HG03575 (cell line): ENCODE results near the gene ZNF70.

Experiments
- ATAC-seq: cut with Tn5 transposase; IDR thresholded peaks from one replicate; pipeline ENCODE4 v1.9.1; 2021; ENCODE audit not compliant: unreplicated experiment, insufficient number of reproducible peaks, low FRiP score; ENCODE audit errors: extremely low read depth

Gene ZNF70

GRCh38 chr22:23763579-23763945 is 12.7 kb upstream of the ZNF70 start:
- ATAC-seq: no peak

GRCh38 chr22:23762842-23763578 is 12.1 kb upstream of the ZNF70 start, which contains the start of gene C22orf15:
C22orf15 (plus strand) TSS chr22:23762990; CDS start chr22:23763307, 317 bp downstream.
- no peak for ATAC-seq

- ATAC-seq: no peak
These were observed 9.1 kb upstream of the ZNF70 start for GRCh38 chr22:23760056-23760455.

- no peak for ATAC-seq
These were observed 8.7 kb upstream of the ZNF70 start for GRCh38 chr22:23759566-23759965.

- no peak for ATAC-seq
These were observed 6.0 kb upstream of the ZNF70 start for GRCh38 chr22:23756891-23757290.

GRCh38 chr22:23755711-23756110 is 4.8 kb upstream of the ZNF70 start:
- no peak for ATAC-seq

GRCh38 chr22:23754980-23755636 is 4.2 kb upstream of the ZNF70 start:
- no peak for ATAC-seq

GRCh38 chr22:23754220-23754919 is 3.5 kb upstream of the ZNF70 start, which contains the start of gene VPREB3:
VPREB3 (minus strand) TSS chr22:23754425; CDS start chr22:23754363, 62 bp downstream.
- ATAC-seq: no peak

GRCh38 chr22:23753385-23753784 is 2.5 kb upstream of the ZNF70 start:
- ATAC-seq: no peak

GRCh38 chr22:23752750-23753149 is 1.8 kb upstream of the ZNF70 start:
- no peak for ATAC-seq

GRCh38 chr22:23752090-23752691 is 1.3 kb upstream of the ZNF70 start:
- no peak for ATAC-seq

GRCh38 chr22:23751441-23751996 is 607 bp upstream of the ZNF70 start:
- ATAC-seq: no peak

- no peak for ATAC-seq
These were observed 572 bp downstream of the ZNF70 start for GRCh38 chr22:23750367-23750713.

- ATAC-seq: no peak
These were observed 1.0 kb downstream of the ZNF70 start for GRCh38 chr22:23749841-23750301.

GRCh38 chr22:23745791-23746190 is 5.1 kb downstream of the ZNF70 start:
- ATAC-seq: no peak

- no peak for ATAC-seq
These were observed 6.4 kb downstream of the ZNF70 start for GRCh38 chr22:23744485-23744884.

GRCh38 chr22:23744001-23744400 is 6.9 kb downstream of the ZNF70 start:
- ATAC-seq: no peak

GRCh38 chr22:23743303-23743705 is 7.6 kb downstream of the ZNF70 start:
- no peak for ATAC-seq

GRCh38 chr22:23742505-23743264 is 8.2 kb downstream of the ZNF70 start:
- ATAC-seq: no peak
